SK-N-SH treated with all-trans-retinoic acid at 6 μM for 48 hours (cell line): ENCODE data around the gene ERCC2.

ENCODE experiments used
- GLIS3 ChIP-seq: fragments of 250-450 bp; sonication (Bioruptor Pico); IDR thresholded peaks from 2 replicates; pipeline ENCODE4 v1.5.0; 2020; ENCODE audit warnings: mild to moderate bottlenecking, moderate library complexity
- PATZ1 ChIP-seq: fragments of 250-450 bp; sonication (Bioruptor Pico); IDR thresholded peaks from 2 replicates; pipeline ENCODE4 v1.8.0; 2020; ENCODE audit warnings: mild to moderate bottlenecking, moderate library complexity, borderline replicate concordance

- no peak for TF ChIP-seq GLIS3 (CRISPR knock-in tag)
- no peak for TF ChIP-seq PATZ1 (CRISPR knock-in tag)
Measured at GRCh38 chr19:45370410-45371204, at the start of gene ERCC2.
